Measurements from ENCODE around the gene ZNF638. TPM values are rescaled to one million over a fixed set of nuclear protein-coding genes. Genes with fewer than 3 reads are reported as not detected.

The ZNF638 gene
- total RNA-seq, 1 donor from 2014 or later: 91.7 TPM

- Mint-ChIP-seq H3K36me3 (ENCODE audit: low read depth, unreplicated experiment) (peaks cover 6% of the 10 kb centered on the region), H3K4me1 (ENCODE audit: low read depth, unreplicated experiment) (peaks cover 15% of the 10 kb centered on the region), H3K27ac (ENCODE audit: unreplicated experiment) (peak overlapping the region; percentile 11), H3K27me3 (ENCODE audit: low read depth, unreplicated experiment) (no peaks in the 10 kb centered on the region), H3K9me3 (ENCODE audit: unreplicated experiment) (no peaks in the 10 kb centered on the region), H3K4me3 (ENCODE audit: unreplicated experiment) (peak overlapping the region; percentile 29)
- Histone ChIP-seq H3K9me3 (ENCODE audit: insufficient read depth, low read depth, low read length) (no peaks in the 10 kb centered on the region), H3K79me2 (ENCODE audit: insufficient read depth, low read length) (no peaks in the 10 kb centered on the region), H3K27me3 (ENCODE audit: insufficient read depth, low read length) (no peaks in the 10 kb centered on the region), H4K20me1 (ENCODE audit: insufficient read depth, low read length) (peaks cover 8% of the 10 kb centered on the region), H3K36me3 (ENCODE audit: insufficient read depth, low read length) (peaks cover 8% of the 10 kb centered on the region), H3K4me1 (ENCODE audit: insufficient read depth, low read length) (no peaks in the 10 kb centered on the region), H3K4me3 (ENCODE audit: insufficient read depth, low read depth, low read length) (no peak overlapping the region), H3K9ac (ENCODE audit: low read length) (no peak overlapping the region), H3K4me2 (ENCODE audit: low read length) (no peak overlapping the region), H2AFZ (ENCODE audit: low read depth, low read length) (no peak overlapping the region), H3K27ac (ENCODE audit: low read depth, low read length) (no peak overlapping the region)
- DNase-seq (ENCODE audit: low read depth): no peak
- no peak for TF ChIP-seq EZH2 (IDR thresholded peaks at IDR 0.05; ENCODE audit: insufficient read depth, low read length)
- FAIRE-seq: no peak
These were observed 87.6 kb downstream of the ZNF638 start for GRCh38 chr2:71419145-71419544.

- FAIRE-seq (no peak), DNase-seq (ENCODE audit: low read depth) (no peak)
- no peak overlapping the region for H3K4me3 ChIP-seq (ENCODE audit: insufficient read depth, low read depth, low read length)
- Mint-ChIP-seq H3K36me3 (ENCODE audit: low read depth, unreplicated experiment) (peaks cover 9% of the 10 kb centered on the region), H3K4me3 (ENCODE audit: unreplicated experiment) (no peak overlapping the region), H3K9me3 (ENCODE audit: unreplicated experiment) (no peaks in the 10 kb centered on the region), H3K4me1 (ENCODE audit: low read depth, unreplicated experiment) (peaks cover 15% of the 10 kb centered on the region), H3K27ac (ENCODE audit: unreplicated experiment) (no peak overlapping the region), H3K27me3 (ENCODE audit: low read depth, unreplicated experiment) (no peaks in the 10 kb centered on the region)
- H3K4me2 ChIP-seq (ENCODE audit: low read length): no peak overlapping the region
- H3K36me3 ChIP-seq (ENCODE audit: insufficient read depth, low read length): peaks cover 8% of the 10 kb centered on the region
- H3K9ac ChIP-seq (ENCODE audit: low read length): no peak overlapping the region
- H4K20me1 ChIP-seq (ENCODE audit: insufficient read depth, low read length): peaks cover 8% of the 10 kb centered on the region
- no peak overlapping the region for H3K27ac ChIP-seq (ENCODE audit: low read depth, low read length)
- TF ChIP-seq CTCF (IDR thresholded peaks at IDR 0.05; ENCODE audit: insufficient read depth, low read depth, low read length) (no peak), EZH2 (IDR thresholded peaks at IDR 0.05; ENCODE audit: insufficient read depth, low read length) (no peak)
- no peaks in the 10 kb centered on the region for H3K4me1 ChIP-seq (ENCODE audit: insufficient read depth, low read length)
- no peak overlapping the region for H2AFZ ChIP-seq (ENCODE audit: low read depth, low read length)
- no peaks in the 10 kb centered on the region for H3K79me2 ChIP-seq (ENCODE audit: insufficient read depth, low read length)
- no peaks in the 10 kb centered on the region for H3K27me3 ChIP-seq (ENCODE audit: insufficient read depth, low read length)
- H3K9me3 ChIP-seq (ENCODE audit: insufficient read depth, low read depth, low read length): no peaks in the 10 kb centered on the region
These were observed 88.4 kb downstream of the ZNF638 start for GRCh38 chr2:71419976-71420375.

GRCh38 chr2:71422786-71423185, 91.2 kb downstream of the ZNF638 start:
- Histone ChIP-seq H2AFZ (ENCODE audit: low read depth, low read length) (no peak overlapping the region), H3K27ac (ENCODE audit: low read depth, low read length) (no peak overlapping the region), H3K4me2 (ENCODE audit: low read length) (no peak overlapping the region), H3K9me3 (ENCODE audit: insufficient read depth, low read depth, low read length) (no peaks in the 10 kb centered on the region), H3K27me3 (ENCODE audit: insufficient read depth, low read length) (no peaks in the 10 kb centered on the region), H4K20me1 (ENCODE audit: insufficient read depth, low read length) (peaks cover 8% of the 10 kb centered on the region), H3K9ac (ENCODE audit: low read length) (no peak overlapping the region), H3K79me2 (ENCODE audit: insufficient read depth, low read length) (no peaks in the 10 kb centered on the region), H3K36me3 (ENCODE audit: insufficient read depth, low read length) (peaks cover 24% of the 10 kb centered on the region), H3K4me1 (ENCODE audit: insufficient read depth, low read length) (no peaks in the 10 kb centered on the region), H3K4me3 (ENCODE audit: insufficient read depth, low read depth, low read length) (no peak overlapping the region)
- no peak for DNase-seq (ENCODE audit: low read depth)
- Mint-ChIP-seq H3K27ac (ENCODE audit: unreplicated experiment) (no peak overlapping the region), H3K27me3 (ENCODE audit: low read depth, unreplicated experiment) (no peaks in the 10 kb centered on the region), H3K4me1 (ENCODE audit: low read depth, unreplicated experiment) (peaks cover 24% of the 10 kb centered on the region), H3K9me3 (ENCODE audit: unreplicated experiment) (no peaks in the 10 kb centered on the region), H3K4me3 (ENCODE audit: unreplicated experiment) (no peak overlapping the region), H3K36me3 (ENCODE audit: low read depth, unreplicated experiment) (peaks cover 19% of the 10 kb centered on the region)
- no peak for FAIRE-seq
- TF ChIP-seq CTCF (IDR thresholded peaks at IDR 0.05; ENCODE audit: insufficient read depth, low read depth, low read length): no peak
- no peak for TF ChIP-seq EZH2 (IDR thresholded peaks at IDR 0.05; ENCODE audit: insufficient read depth, low read length)
